CD4-positive, alpha-beta T cell treated with Interferon alpha-2 for 1 hour (primary cell): ENCODE measurements around the gene SPP2.

ENCODE experiments used
- DNase-seq, 2 donors: peaks; one replicate each; pipeline ENCODE4 v3.0.0-alpha.2; 2020 to 2022

Gene SPP2

GRCh38 chr2:234096164-234096563 is 45.7 kb downstream of the SPP2 start:
- DNase-seq, result no peak

GRCh38 chr2:234098681-234099080 is 48.2 kb downstream of the SPP2 start:
- no peak for DNase-seq

- no peak for DNase-seq
Measured at GRCh38 chr2:234099266-234099665, 48.8 kb downstream of the SPP2 start.

DNA sequence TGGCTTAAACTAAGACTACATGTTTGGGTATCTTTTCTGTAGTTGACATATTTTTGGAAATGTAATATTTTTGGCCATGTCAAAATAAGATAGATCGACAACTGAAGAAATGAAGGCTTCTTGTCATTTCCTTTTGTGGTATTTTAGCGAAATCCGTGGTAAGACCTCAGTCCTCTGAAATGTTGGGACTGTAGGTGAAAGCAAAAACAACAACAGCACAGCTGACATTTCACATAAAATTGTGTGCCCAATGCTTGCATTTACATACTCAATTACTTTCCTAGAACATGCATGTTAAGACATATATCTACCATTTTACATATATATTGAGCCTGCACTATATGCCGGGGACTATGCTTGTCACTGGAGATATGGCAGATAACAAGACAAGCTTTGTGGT is 50.2 kb downstream of the SPP2 start:
- peak in 1 of 2 donors; percentile 55 for DNase-seq

DNA sequence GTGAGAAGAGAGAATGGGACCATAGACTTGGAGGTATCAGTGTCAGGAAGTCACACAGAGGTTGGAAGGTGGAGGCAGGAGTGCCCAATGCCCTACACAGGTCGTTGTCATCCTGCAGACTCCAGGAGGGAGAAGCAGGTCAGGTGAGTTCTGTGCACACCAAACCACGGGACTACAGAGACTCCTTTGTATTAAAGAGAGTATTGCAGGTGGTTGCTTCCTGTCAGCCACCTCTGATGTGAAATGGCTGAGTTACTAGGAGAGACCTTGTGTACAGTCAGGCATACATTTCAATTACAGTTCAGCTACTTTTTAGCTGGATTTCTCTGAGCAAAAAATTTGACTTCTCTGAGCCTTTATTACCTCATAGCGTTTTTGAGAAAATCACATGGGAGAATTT is 51.6 kb downstream of the SPP2 start:
- peak; percentile 27 to 53 for DNase-seq

DNA sequence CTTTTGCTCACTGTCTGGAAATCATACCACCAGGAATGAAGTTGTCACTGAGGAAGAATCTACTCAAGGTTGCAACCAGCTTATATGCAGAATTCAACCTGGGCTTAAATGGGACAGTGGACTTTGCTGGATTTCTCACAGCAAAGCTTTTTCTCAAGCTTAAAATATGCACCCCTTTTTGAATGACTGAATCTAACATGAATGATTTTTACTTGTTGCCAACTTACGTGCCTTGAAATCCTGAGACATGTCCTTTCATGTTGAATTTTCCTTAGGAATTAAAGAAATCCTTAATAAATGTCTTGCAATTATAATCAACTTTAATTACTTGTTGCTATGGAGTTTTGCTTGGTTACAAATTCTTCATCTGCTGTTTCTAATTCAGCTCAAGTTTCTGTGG is 57.4 kb downstream of the SPP2 start:
- no peak for DNase-seq

- DNase-seq, result no peak
Measured at GRCh38 chr2:234109321-234109720, 58.8 kb downstream of the SPP2 start.

DNA sequence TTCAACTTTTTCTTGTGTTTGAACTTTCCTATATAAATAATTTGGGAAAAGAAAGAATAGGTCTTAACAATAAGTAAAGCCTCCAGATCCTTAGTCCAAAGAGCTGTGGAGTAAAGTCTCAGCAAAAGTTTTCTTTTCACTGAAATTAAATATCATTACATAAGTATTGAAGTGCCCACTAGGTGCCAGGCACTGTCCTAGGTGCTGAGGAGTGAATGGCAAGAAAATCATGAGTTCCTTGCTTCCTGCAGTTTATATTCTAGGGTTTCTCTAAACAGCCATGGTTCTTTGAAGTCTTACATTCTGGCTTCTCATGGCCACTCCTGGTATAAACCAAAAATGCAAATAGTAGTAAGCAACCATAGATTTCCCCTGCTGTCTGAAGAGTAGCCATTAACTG is 59.7 kb downstream of the SPP2 start:
- no peak for DNase-seq

GRCh38 chr2:234111523-234111922 is 61.0 kb downstream of the SPP2 start:
- DNase-seq, result no peak

GRCh38 chr2:234116010-234116409 is 65.5 kb downstream of the SPP2 start:
- no peak for DNase-seq

DNA sequence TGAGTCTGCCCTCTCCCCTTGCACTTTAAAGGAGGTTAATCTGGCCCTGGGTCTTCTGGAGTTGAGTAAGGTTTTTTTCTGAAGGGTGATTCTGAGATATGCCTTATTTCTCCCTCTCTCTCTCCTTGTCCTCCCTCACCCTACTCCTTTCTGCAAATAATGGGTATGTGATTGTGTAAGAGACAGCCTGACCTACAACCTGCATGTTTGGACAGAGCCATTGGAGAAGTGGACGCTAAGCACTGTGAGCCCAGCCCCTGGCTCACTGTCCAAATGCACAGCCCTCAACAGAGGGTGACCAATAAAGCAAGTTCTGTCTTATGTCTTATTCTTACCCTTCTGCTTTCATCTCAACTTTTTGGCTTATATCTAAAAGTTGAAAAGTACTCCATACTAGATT is 71.5 kb downstream of the SPP2 start:
- no peak for DNase-seq

- no peak for DNase-seq
Measured at GRCh38 chr2:234125451-234126145, 75.1 kb downstream of the SPP2 start.

- DNase-seq, result no peak
Measured at GRCh38 chr2:234126146-234126470, 75.6 kb downstream of the SPP2 start.
